OCI-LY7 (cell line): ENCODE results near the gene ZNF112. TPM values are rescaled to one million over a fixed set of nuclear protein-coding genes. Genes with fewer than 3 reads are reported as not detected.

Experiments used
- BruUV-seq: library from RNA; stranded (reverse); fragments of 400-500 nt; replicated peaks from 2 replicates; lab custom pipeline; 2021; lab: Mats Ljungman, UMichigan
- CTCF ChIA-PET: fragments of 300-600 bp; sonication (Branson Sonifier 250); formaldehyde crosslinking; loops from one replicate; lab custom pipeline; 2022; ENCODE audit warnings: antibody characterized with exemption; ENCODE audit not compliant: unreplicated experiment; lab: Charles Lee
- POLR2A ChIA-PET: fragments of 300-600 bp; sonication (Branson Sonifier 250); formaldehyde crosslinking; loops from one replicate; lab custom pipeline; 2022; ENCODE audit warnings: antibody characterized with exemption; lab: Charles Lee
- DNase-seq: peaks from one replicate; pipeline ENCODE4 v3.0.0-alpha.2; 2015; ENCODE audit warnings: low spot score
- H2AFZ ChIP-seq: fragments of 200-600 bp; sonication (generic), shearing (Covaris generic); 2 replicates; pipeline ENCODE4 v1.6.1; 2014; ENCODE audit warnings: mild to moderate bottlenecking, antibody characterized with exemption, low read length, moderate library complexity
- H3K27ac ChIP-seq: fragments of 200-600 bp; sonication (generic); 2 replicates; pipeline ENCODE4 v1.5.1; 2014; ENCODE audit warnings: mixed run types, low read depth, mild to moderate bottlenecking, moderate library complexity, low read length, inconsistent platforms; ENCODE audit not compliant: poor library complexity, severe bottlenecking
- H3K36me3 ChIP-seq: fragments of 200-600 bp; sonication (generic); 2 replicates; pipeline ENCODE4 v1.6.1; 2014; ENCODE audit warnings: mild to moderate bottlenecking, antibody characterized with exemption, low read length, moderate library complexity, mixed read lengths; ENCODE audit not compliant: insufficient read depth
- H3K4me1 ChIP-seq: fragments of 200-600 bp; sonication (generic); 2 replicates; pipeline ENCODE4 v1.5.1; 2014; ENCODE audit warnings: mild to moderate bottlenecking, low read length; ENCODE audit not compliant: insufficient read depth, poor library complexity, severe bottlenecking
- H3K4me2 ChIP-seq: fragments of 200-600 bp; sonication (generic); 2 replicates; pipeline ENCODE4 v1.6.1; 2014; ENCODE audit warnings: mild to moderate bottlenecking, low read length
- H3K4me3 ChIP-seq: fragments of 200-600 bp; sonication (generic); 2 replicates; pipeline ENCODE4 v1.5.1; 2014; ENCODE audit warnings: mild to moderate bottlenecking, low read depth, low read length; ENCODE audit not compliant: poor library complexity, severe bottlenecking
- H3K79me2 ChIP-seq: fragments of 200-600 bp; sonication (generic); 2 replicates; pipeline ENCODE4 v1.6.1; 2016; ENCODE audit warnings: low read depth, mild to moderate bottlenecking, low read length, moderate library complexity, mixed read lengths; ENCODE audit not compliant: insufficient read depth
- H3K9me2 ChIP-seq: fragments of 200-600 bp; sonication (generic); 2 replicates; pipeline ENCODE4 v1.6.1; 2016; ENCODE audit warnings: mild to moderate bottlenecking, low read length, mixed read lengths; ENCODE audit not compliant: insufficient read depth
- H3K9me3 ChIP-seq: fragments of 200-600 bp; sonication (generic); 2 replicates; pipeline ENCODE4 v1.6.1; 2014; ENCODE audit warnings: mild to moderate bottlenecking, mixed run types, low read length, mixed read lengths
- H4K20me1 ChIP-seq: fragments of 200-600 bp; sonication (generic); 2 replicates; pipeline ENCODE4 v1.6.1; 2014; ENCODE audit warnings: mild to moderate bottlenecking, antibody characterized with exemption, low read length, moderate library complexity, mixed read lengths; ENCODE audit not compliant: insufficient read depth
- CTCF ChIP-seq: fragments of 200-600 bp; sonication (generic); conservative IDR thresholded peaks from 2 replicates; pipeline ENCODE4 v1.5.1; 2014; ENCODE audit warnings: mild to moderate bottlenecking, antibody characterized with exemption, low read length, moderate library complexity, mixed read lengths
- EZH2phosphoT487 ChIP-seq: fragments of 200-600 bp; sonication (generic); IDR thresholded peaks from 2 replicates; pipeline ENCODE4 v1.6.1; 2018; ENCODE audit warnings: low read depth, borderline replicate concordance, mild to moderate bottlenecking, mixed run types, antibody characterized with exemption, low read length, moderate library complexity, mixed read lengths
- intact Hi-C: fragments of 100-400 bp; cut with micrococcal nuclease; formaldehyde crosslinking; loops from one replicate; pipeline ENCODE4 v1.10.0; 2022; ENCODE audit not compliant: unreplicated experiment
- total RNA-seq, 2 experiments: library from RNA; depleted of rRNA in 1 of 2; stranded (reverse); fragments of >200 nt in 1 of 2; shearing (Covaris generic) in 1 of 2; gene quantifications; 2 replicates each; pipeline ENCODE4 v1.2.3, GENCODE V29; 2014 to 2022

The ZNF112 gene
- total RNA-seq, 2 experiments from 2014 or later: not detected

- no peaks in the 10 kb centered on the region for H3K79me2 ChIP-seq
- BruUV-seq: no TSS peak
- POLR2A ChIA-PET: no interaction called here
Measured at GRCh38 chr19:44374789-44375188, 18.3 kb upstream of the ZNF112 start.

DNA sequence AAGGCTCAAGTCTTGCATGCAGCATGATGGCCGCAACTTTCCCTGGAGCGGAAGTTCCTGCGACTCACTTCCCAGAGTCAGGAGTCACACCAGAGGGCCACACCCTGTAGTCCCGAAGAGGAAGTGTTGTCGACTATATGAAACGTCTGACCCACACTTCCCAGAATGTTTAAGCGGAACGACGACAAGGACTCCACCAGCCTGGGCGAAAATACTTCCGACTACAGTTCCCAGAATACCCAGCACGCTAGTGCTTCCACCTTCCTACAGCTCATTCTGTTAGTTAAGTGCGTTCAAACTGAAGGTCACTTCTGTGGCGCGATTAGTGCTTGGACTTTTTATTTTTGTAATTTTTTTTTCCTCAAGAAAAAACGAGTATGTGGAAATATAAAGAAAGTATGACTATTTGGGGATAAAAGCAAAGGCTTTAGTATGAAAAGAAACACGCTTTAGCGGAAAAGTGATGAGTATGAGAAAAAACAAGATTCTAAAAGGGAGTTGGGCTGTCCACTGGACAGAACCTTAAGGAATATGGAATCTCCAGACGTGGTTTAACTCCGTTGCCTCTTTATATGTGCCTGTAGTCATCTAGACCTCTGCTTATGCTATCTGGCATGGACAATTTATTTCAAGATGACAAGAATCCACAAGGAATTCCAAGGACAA is 15.5 kb upstream of the ZNF112 start:
- BruUV-seq: no TSS peak
- H3K27ac ChIP-seq: no peak overlapping the region
- no peak overlapping the region for H3K4me3 ChIP-seq
- DNase-seq: no peak
- POLR2A ChIA-PET: no interaction called here
- no peaks in the 10 kb centered on the region for H4K20me1 ChIP-seq
- H2AFZ ChIP-seq: no peak overlapping the region
- H3K4me1 ChIP-seq: no peaks in the 10 kb centered on the region
- CTCF ChIA-PET: no interaction called here
- intact Hi-C loops: no loop called here
- no peaks in the 10 kb centered on the region for H3K9me3 ChIP-seq
- H3K79me2 ChIP-seq: no peaks in the 10 kb centered on the region
- 0 out of 2 replicates have a peak, but pooled peaks cover 4% of the 10 kb centered on the region for H3K9me2 ChIP-seq
- TF ChIP-seq EZH2phosphoT487 (no peak), CTCF (no peak)
- H3K4me2 ChIP-seq: no peak overlapping the region
- H3K36me3 ChIP-seq: no peaks in the 10 kb centered on the region

More at GRCh38 chr19:44374789-44375188, 18.3 kb upstream of the ZNF112 start:
- H3K4me1 ChIP-seq: no peaks in the 10 kb centered on the region
- intact Hi-C loops: no loop called here
- H3K36me3 ChIP-seq: no peaks in the 10 kb centered on the region
- H3K9me3 ChIP-seq: peaks cover 4% of the 10 kb centered on the region; the same call in 1 of the 2 replicates
- no peak for DNase-seq
- CTCF ChIA-PET: no interaction called here
- no peak overlapping the region for H2AFZ ChIP-seq
- TF ChIP-seq EZH2phosphoT487: no peak
- TF ChIP-seq CTCF: no peak
- no peak overlapping the region for H3K27ac ChIP-seq
- H3K4me2 ChIP-seq: no peak overlapping the region
- no peak overlapping the region for H3K4me3 ChIP-seq
- 0 out of 2 replicates have a peak, but pooled peaks cover 4% of the 10 kb centered on the region for H3K9me2 ChIP-seq
- no peaks in the 10 kb centered on the region for H4K20me1 ChIP-seq

DNA sequence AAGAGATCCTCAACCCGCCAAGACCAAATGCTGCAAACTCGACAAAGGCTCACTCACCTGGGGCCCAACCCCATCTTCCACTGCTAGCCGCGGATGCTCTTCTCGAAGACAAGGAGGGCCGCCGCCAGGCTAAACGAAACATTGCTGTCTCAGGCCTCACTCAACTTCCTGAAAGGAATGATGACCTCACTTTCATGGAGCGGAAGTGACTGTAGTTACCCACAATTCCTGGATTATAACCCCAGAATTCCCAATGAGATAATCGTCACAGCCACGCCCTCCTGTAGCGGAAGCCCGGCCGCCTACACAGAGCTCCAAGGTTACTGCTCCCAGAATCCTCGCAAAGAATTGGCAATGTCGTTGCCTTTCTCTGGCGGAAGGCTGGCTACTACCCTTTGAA is 10.5 kb upstream of the ZNF112 start:
- Histone ChIP-seq H2AFZ (no peak overlapping the region), H3K4me3 (no peak overlapping the region), H3K4me1 (no peaks in the 10 kb centered on the region), H3K27ac (no peak overlapping the region), H3K9me3 (no peaks in the 10 kb centered on the region), H4K20me1 (no peaks in the 10 kb centered on the region), H3K36me3 (no peaks in the 10 kb centered on the region), H3K4me2 (no peak overlapping the region), H3K9me2 (no peaks in the 10 kb centered on the region), H3K79me2 (no peaks in the 10 kb centered on the region)
- ChIA-PET CTCF (no interaction called here), POLR2A (no interaction called here)
- TF ChIP-seq CTCF (no peak), EZH2phosphoT487 (no peak)
- intact Hi-C loops: no loop called here
- DNase-seq: no peak
- BruUV-seq: no TSS peak
